Activated T-helper 2 cell treated with anti-CD3 and anti-CD28 coated beads, Interferon-gamma antibody, Interleukin-2, Interleukin-4, amounts not matched to agents 10 μg/mL and 5 μg/mL and 100 μg/mL, durations not matched to agents 14 hours and 24 hours and 36 hours (primary cell): Measurements from ENCODE around the gene INPP5B. TPM values are rescaled to one million over a fixed set of nuclear protein-coding genes. Genes with fewer than 3 reads are reported as not detected.
A peak's percentile ranks its signal among the peaks of the same experiment; 100 is the strongest.

Source experiments
- DNase-seq: peaks from one replicate; pipeline ENCODE4 v3.0.0; 2021; ENCODE audit warnings: low spot score
- H3K27ac Mint-ChIP-seq: one replicate; pipeline ENCODE4 v1.8.0; 2021; ENCODE audit warnings: mixed read lengths
- H3K27me3 Mint-ChIP-seq: one replicate; pipeline ENCODE4 v1.8.0; 2021; ENCODE audit warnings: low read depth, mixed read lengths
- H3K36me3 Mint-ChIP-seq: one replicate; pipeline ENCODE4 v1.8.0; 2021; ENCODE audit warnings: low read depth, mixed read lengths
- H3K4me1 Mint-ChIP-seq: one replicate; pipeline ENCODE4 v1.8.0; 2021; ENCODE audit warnings: low read depth, mixed read lengths
- H3K4me3 Mint-ChIP-seq: one replicate; pipeline ENCODE4 v1.8.0; 2021; ENCODE audit warnings: low read depth, mild to moderate bottlenecking, moderate library complexity, mixed read lengths
- H3K9me3 Mint-ChIP-seq: one replicate; pipeline ENCODE4 v1.8.0; 2021; ENCODE audit warnings: mixed read lengths
- intact Hi-C: fragments of 100-400 bp; cut with micrococcal nuclease; formaldehyde crosslinking; loops from one replicate; pipeline ENCODE4 v1.15.1; 2023
- total RNA-seq: library from RNA; stranded (reverse); gene quantifications from 2 replicates; pipeline ENCODE4 v1.2.3, GENCODE V29; 2022

The INPP5B gene
- total RNA-seq, 1 donor from 2014 or later, result 23.1 TPM

GRCh38 chr1:37868466-37868865 lies 78.4 kb downstream of the INPP5B start:
- DNase-seq, result no peak
- no peaks in the 10 kb centered on the region for H3K9me3 Mint-ChIP-seq
- no peaks in the 10 kb centered on the region for H3K27me3 Mint-ChIP-seq
- intact Hi-C loops, result no loop called here
- H3K4me3 Mint-ChIP-seq, result no peak overlapping the region
- peaks cover 49% of the 10 kb centered on the region for H3K36me3 Mint-ChIP-seq
- no peak overlapping the region for H3K27ac Mint-ChIP-seq
- H3K4me1 Mint-ChIP-seq, result peaks cover 6% of the 10 kb centered on the region

- peaks cover 43% of the 10 kb centered on the region for H3K36me3 Mint-ChIP-seq
- H3K27me3 Mint-ChIP-seq, result no peaks in the 10 kb centered on the region
- H3K27ac Mint-ChIP-seq, result no peak overlapping the region
- DNase-seq, result no peak
- H3K9me3 Mint-ChIP-seq, result no peaks in the 10 kb centered on the region
- H3K4me3 Mint-ChIP-seq, result no peak overlapping the region
- H3K4me1 Mint-ChIP-seq, result peaks cover 6% of the 10 kb centered on the region
- intact Hi-C loops, result no loop called here
Measured at GRCh38 chr1:37867784-37868183, 79.1 kb downstream of the INPP5B start.

GRCh38 chr1:37866491-37866890 lies 80.4 kb downstream of the INPP5B start:
- H3K36me3 Mint-ChIP-seq, result peaks cover 45% of the 10 kb centered on the region
- H3K27me3 Mint-ChIP-seq, result no peaks in the 10 kb centered on the region
- DNase-seq, result no peak
- peak overlapping the region; percentile 9 for H3K27ac Mint-ChIP-seq
- intact Hi-C loops, result no loop called here
- H3K4me1 Mint-ChIP-seq, result peaks cover 8% of the 10 kb centered on the region
- no peaks in the 10 kb centered on the region for H3K9me3 Mint-ChIP-seq
- H3K4me3 Mint-ChIP-seq, result no peak overlapping the region

GRCh38 chr1:37865348-37866120 lies 81.3 kb downstream of the INPP5B start:
- H3K27me3 Mint-ChIP-seq, result no peaks in the 10 kb centered on the region
- H3K4me3 Mint-ChIP-seq, result no peak overlapping the region
- H3K9me3 Mint-ChIP-seq, result no peaks in the 10 kb centered on the region
- peak overlapping the region; percentile 42 for H3K27ac Mint-ChIP-seq
- H3K36me3 Mint-ChIP-seq, result peaks cover 44% of the 10 kb centered on the region
- intact Hi-C loops, result no loop called here
- H3K4me1 Mint-ChIP-seq, result peaks cover 8% of the 10 kb centered on the region
- DNase-seq, result no peak

GRCh38 chr1:37862330-37862729 lies 84.5 kb downstream of the INPP5B start:
- peaks cover 30% of the 10 kb centered on the region for H3K36me3 Mint-ChIP-seq

GRCh38 chr1:37861151-37861550 lies 85.7 kb downstream of the INPP5B start:
- H3K4me3 Mint-ChIP-seq, result no peak overlapping the region
- H3K36me3 Mint-ChIP-seq, result peaks cover 32% of the 10 kb centered on the region
- intact Hi-C loops, result no loop called here
- H3K27me3 Mint-ChIP-seq, result no peaks in the 10 kb centered on the region
- peaks cover 26% of the 10 kb centered on the region for H3K4me1 Mint-ChIP-seq
- H3K9me3 Mint-ChIP-seq, result no peaks in the 10 kb centered on the region
- no peak for DNase-seq
- H3K27ac Mint-ChIP-seq, result no peak overlapping the region

More at GRCh38 chr1:37862330-37862729, 84.5 kb downstream of the INPP5B start:
- Mint-ChIP-seq H3K9me3 (no peaks in the 10 kb centered on the region), H3K4me1 (peaks cover 22% of the 10 kb centered on the region), H3K4me3 (no peak overlapping the region), H3K27ac (no peak overlapping the region), H3K27me3 (no peaks in the 10 kb centered on the region)
- no peak for DNase-seq
- intact Hi-C loops, result no loop called here

GRCh38 chr1:37860346-37860666 lies 86.5 kb downstream of the INPP5B start:
- Mint-ChIP-seq H3K9me3 (no peaks in the 10 kb centered on the region), H3K27me3 (no peaks in the 10 kb centered on the region), H3K27ac (peak overlapping the region; percentile 89), H3K4me1 (peaks cover 23% of the 10 kb centered on the region), H3K36me3 (peaks cover 31% of the 10 kb centered on the region), H3K4me3 (peak overlapping the region; percentile 88)
- intact Hi-C loops, result loop anchor here (1.0 kb wide), 1 partner anchor 49 kb away; no protein-coding TSS in a partner anchor
- no peak for DNase-seq

- Mint-ChIP-seq H3K9me3 (no peaks in the 10 kb centered on the region), H3K36me3 (peaks cover 34% of the 10 kb centered on the region), H3K4me3 (peak within 1 kb of the TSS; percentile 88), H3K27me3 (no peaks in the 10 kb centered on the region), H3K27ac (peak within 1 kb of the TSS; percentile 89), H3K4me1 (peaks cover 26% of the 10 kb centered on the region)
- intact Hi-C loops, result loop anchor here (1.0 to 2.0 kb wide), 3 partner anchors 48 to 169 kb away; partner anchors contain the start of gene YRDC
- peak; percentile 96 for DNase-seq
Measured at GRCh38 chr1:37859507-37860345, 87.1 kb downstream of the INPP5B start, which contains the start of gene MTF1. Gene MTF1, minus strand, starts transcription at chr1:37859592. Its CDS starts 1,934 bp downstream, at chr1:37857658.

- H3K36me3 Mint-ChIP-seq, result peaks cover 33% of the 10 kb centered on the region
- no peak for DNase-seq
- intact Hi-C loops, result loop anchor here (1.0 to 2.0 kb wide), 2 partner anchors 51 to 168 kb away; partner anchors contain the start of gene YRDC
- H3K9me3 Mint-ChIP-seq, result no peaks in the 10 kb centered on the region
- peaks cover 29% of the 10 kb centered on the region for H3K4me1 Mint-ChIP-seq
- H3K4me3 Mint-ChIP-seq, result peak overlapping the region; percentile 88
- no peaks in the 10 kb centered on the region for H3K27me3 Mint-ChIP-seq
- peak overlapping the region; percentile 89 for H3K27ac Mint-ChIP-seq
Measured at GRCh38 chr1:37858931-37859506, 87.8 kb downstream of the INPP5B start.

GRCh38 chr1:37854406-37854805 lies 92.4 kb downstream of the INPP5B start:
- peaks cover 36% of the 10 kb centered on the region for H3K36me3 Mint-ChIP-seq
- H3K27me3 Mint-ChIP-seq, result no peaks in the 10 kb centered on the region
- peaks cover 32% of the 10 kb centered on the region for H3K4me1 Mint-ChIP-seq
- intact Hi-C loops, result no loop called here
- no peaks in the 10 kb centered on the region for H3K9me3 Mint-ChIP-seq
- no peak overlapping the region for H3K4me3 Mint-ChIP-seq
- H3K27ac Mint-ChIP-seq, result peak overlapping the region; percentile 34
- no peak for DNase-seq

- Mint-ChIP-seq H3K4me3 (no peak overlapping the region), H3K4me1 (peaks cover 27% of the 10 kb centered on the region)
- intact Hi-C loops, result no loop called here
Measured at GRCh38 chr1:37853157-37853556, 93.7 kb downstream of the INPP5B start.

GRCh38 chr1:37851782-37852210 lies 95.1 kb downstream of the INPP5B start:
- Mint-ChIP-seq H3K4me3 (no peak overlapping the region), H3K4me1 (peaks cover 23% of the 10 kb centered on the region), H3K9me3 (no peaks in the 10 kb centered on the region), H3K36me3 (peaks cover 36% of the 10 kb centered on the region), H3K27me3 (no peaks in the 10 kb centered on the region), H3K27ac (no peak overlapping the region)
- intact Hi-C loops, result no loop called here
- no peak for DNase-seq

More at GRCh38 chr1:37853157-37853556, 93.7 kb downstream of the INPP5B start:
- H3K36me3 Mint-ChIP-seq, result peaks cover 42% of the 10 kb centered on the region
- no peak for DNase-seq
- no peaks in the 10 kb centered on the region for H3K9me3 Mint-ChIP-seq
- H3K27ac Mint-ChIP-seq, result no peak overlapping the region
- no peaks in the 10 kb centered on the region for H3K27me3 Mint-ChIP-seq
